ENCODE measurements around the gene MAP3K20. TPM values are rescaled to one million over a fixed set of nuclear protein-coding genes. Genes with fewer than 3 reads are reported as not detected.

MAP3K20 gene
- total and polyA plus RNA-seq, 10 of the 15 experiments (the other 5 are each of a cell fraction or from before 2014, with no cell fraction given): 0.04 to 5.6 (median 2.3) TPM

- SMC1A ChIA-PET (ENCODE audit: uncharacterized antibody, unreplicated experiment): interaction anchor here (1.2 kb wide), 1 partner anchor 8 kb away, joined by 3 read pairs; no protein-coding TSS in a partner anchor
- no peak overlapping the region for H3K4me2 ChIP-seq (ENCODE audit: control insufficient read depth, insufficient read depth)
- POLR2A ChIA-PET: no interaction called here
- no peak for FAIRE-seq
- 98% methylated on average over 2 of the region's 2 CpGs for WGBS (ENCODE audit: insufficient coverage, insufficient replicate concordance, low lambda C conversion rate, missing lambda C conversion rate)
- CTCF ChIA-PET: no interaction called here
- H3K27ac ChIP-seq (ENCODE audit: control insufficient read depth, insufficient read depth): no peak overlapping the region
- H3K27me3 ChIP-seq (replicated peaks in 1 of 2; ENCODE audit: control insufficient read depth in 2 of 2, insufficient read depth in 2 of 2, low read length in 1 of 2): no peaks in the 10 kb centered on the region
- H3K4me3 ChIP-seq: no peak overlapping the region
- no peaks in the 10 kb centered on the region for H3K79me2 ChIP-seq (ENCODE audit: control insufficient read depth, insufficient read depth, low read length)
- RAD21 ChIA-PET (ENCODE audit: unreplicated experiment): no interaction called here
- no peaks in the 10 kb centered on the region for H3K9me3 ChIP-seq (replicated peaks; ENCODE audit: control insufficient read depth, insufficient read depth, low read length)
- in situ Hi-C loops (cut with MboI) (no loop called here), intact Hi-C loops (cut with micrococcal nuclease; ENCODE audit: unreplicated experiment) (no loop called here)
- H3K9ac ChIP-seq (ENCODE audit: control insufficient read depth, insufficient read depth, low read length): no peak overlapping the region
- no peaks in the 10 kb centered on the region; a peak in 1 of 4 replicates for H3K36me3 ChIP-seq (ENCODE audit: control insufficient read depth in 2 of 2, insufficient read depth in 2 of 2, low read length in 1 of 2)
- no peaks in the 10 kb centered on the region for H4K20me1 ChIP-seq (ENCODE audit: control insufficient read depth, insufficient read depth)
- DNase-seq (ENCODE audit: low read depth, low spot score): no peak
- no TSS peak for BruUV-seq (replicated peaks)
- H2AFZ ChIP-seq (ENCODE audit: control insufficient read depth, low read depth, low read length): no peak overlapping the region
- no peak for ATAC-seq
- no peaks in the 10 kb centered on the region for H3K4me1 ChIP-seq (ENCODE audit: control insufficient read depth, insufficient read depth, low read length)
- TF ChIP-seq E2F4 (IDR thresholded peaks at IDR 0.05; ENCODE audit: low read depth, low read length): no peak
- TF ChIP-seq SIX5 (IDR thresholded peaks at IDR 0.05; ENCODE audit: low read depth, low read length, severe bottlenecking): no peak
- no peak for TF ChIP-seq ATF7 (IDR thresholded peaks at IDR 0.05; ENCODE audit: low read depth)
- TF ChIP-seq REST (IDR thresholded peaks at IDR 0.05; ENCODE audit: low read depth, low read length): no peak
- no peak for TF ChIP-seq IKZF2 (IDR thresholded peaks at IDR 0.05)
- TF ChIP-seq HDAC2 (IDR thresholded peaks at IDR 0.05): no peak
- no peak for TF ChIP-seq NRF1 (conservative IDR thresholded peaks at IDR 0.05; ENCODE audit: low read depth, low read length)
- TF ChIP-seq NR2C1 (IDR thresholded peaks at IDR 0.05): no peak
- no peak for TF ChIP-seq HCFC1 (IDR thresholded peaks at IDR 0.05; ENCODE audit: low read length)
- no peak for TF ChIP-seq MEF2A (IDR thresholded peaks at IDR 0.05; ENCODE audit: insufficient read depth, low read depth, low read length)
- no peak for TF ChIP-seq ATF3 (IDR thresholded peaks at IDR 0.05; ENCODE audit: borderline replicate concordance, extremely low read depth, low read depth, low read length)
- no peak for TF ChIP-seq HSF1 (IDR thresholded peaks at IDR 0.05; ENCODE audit: low read depth, low read length)
- no peak for TF ChIP-seq IRF5 (IDR thresholded peaks at IDR 0.05; ENCODE audit: borderline replicate concordance)
- no peak for TF ChIP-seq TCF12 (IDR thresholded peaks at IDR 0.05; ENCODE audit: low read depth, low read length)
Observed at GRCh38 chr2:173202570-173202969, 126.9 kb downstream of the MAP3K20 start.
